SK-N-SH treated with all-trans-retinoic acid at 6 μM for 48 hours (cell line): Measurements from ENCODE around the gene ZMYND8.

ENCODE experiments used
- ATAC-seq: fragments of 200-7000 bp; cut with Tn5 transposase; 3 replicates; pipeline ENCODE4 v1.9.1; 2020; ENCODE audit warnings: mild to moderate bottlenecking, moderate library complexity
- ARNTL ChIP-seq: fragments of 450-650 bp; formaldehyde crosslinking; IDR thresholded peaks from 2 replicates; pipeline ENCODE4 v1.5.0; 2020; ENCODE audit warnings: low read depth, mild to moderate bottlenecking, moderate library complexity, borderline replicate concordance
- BACH2 ChIP-seq: fragments of 250-450 bp; sonication (Bioruptor Pico); IDR thresholded peaks from 2 replicates; pipeline ENCODE4 v1.9.0; 2021; ENCODE audit warnings: mild to moderate bottlenecking, borderline replicate concordance
- CSRNP3 ChIP-seq: fragments of 250-450 bp; sonication (Bioruptor Pico); IDR thresholded peaks from 2 replicates; pipeline ENCODE4 v1.5.1; 2021; ENCODE audit warnings: mild to moderate bottlenecking, moderate library complexity
- ESRRG ChIP-seq: fragments of 250-450 bp; sonication (Bioruptor Pico); IDR thresholded peaks from 2 replicates; pipeline ENCODE4 v1.6.1; 2021; ENCODE audit warnings: mild to moderate bottlenecking
- GLIS3 ChIP-seq: fragments of 250-450 bp; sonication (Bioruptor Pico); IDR thresholded peaks from 2 replicates; pipeline ENCODE4 v1.5.0; 2020; ENCODE audit warnings: mild to moderate bottlenecking, moderate library complexity
- ISL1 ChIP-seq: fragments of 250-450 bp; sonication (Bioruptor Pico); IDR thresholded peaks from 2 replicates; pipeline ENCODE4 v2.1.2; 2022; ENCODE audit warnings: mild to moderate bottlenecking, moderate library complexity
- OSR1 ChIP-seq: fragments of 250-450 bp; sonication (Bioruptor Pico); IDR thresholded peaks from 2 replicates; pipeline ENCODE4 v1.8.0; 2022; ENCODE audit warnings: moderate library complexity, mild to moderate bottlenecking, inconsistent platforms
- PATZ1 ChIP-seq: fragments of 250-450 bp; sonication (Bioruptor Pico); IDR thresholded peaks from 2 replicates; pipeline ENCODE4 v1.8.0; 2020; ENCODE audit warnings: mild to moderate bottlenecking, moderate library complexity, borderline replicate concordance
- POU6F1 ChIP-seq: fragments of 250-450 bp; sonication (Bioruptor Pico); IDR thresholded peaks from 2 replicates; pipeline ENCODE4 v1.8.0; 2021; ENCODE audit warnings: low read depth, mild to moderate bottlenecking, moderate library complexity, borderline replicate concordance
- PPARA ChIP-seq: fragments of 250-450 bp; sonication (Bioruptor Pico); IDR thresholded peaks from 2 replicates; pipeline ENCODE4 v1.5.0; 2020; ENCODE audit warnings: mild to moderate bottlenecking, borderline replicate concordance
- SNAI2 ChIP-seq: fragments of 250-450 bp; sonication (Bioruptor Pico); IDR thresholded peaks from 2 replicates; pipeline ENCODE4 v1.5.0; 2020; ENCODE audit warnings: mild to moderate bottlenecking, moderate library complexity
- TCF4 ChIP-seq: fragments of 250-450 bp; sonication (Bioruptor Pico); IDR thresholded peaks from 2 replicates; pipeline ENCODE4 v1.8.0; 2021; ENCODE audit warnings: mild to moderate bottlenecking, moderate library complexity, borderline replicate concordance
- TOX ChIP-seq: fragments of 250-450 bp; sonication (Bioruptor Pico); IDR thresholded peaks from 2 replicates; pipeline ENCODE4 v1.8.0; 2021; ENCODE audit warnings: mild to moderate bottlenecking, moderate library complexity, borderline replicate concordance
- TSHZ2 ChIP-seq: fragments of 250-450 bp; sonication (Bioruptor Pico); IDR thresholded peaks from 2 replicates; pipeline ENCODE4 v1.5.0; 2020; ENCODE audit warnings: mild to moderate bottlenecking, moderate library complexity
- ZC3H10 ChIP-seq: fragments of 250-450 bp; sonication (Bioruptor Pico); IDR thresholded peaks from 2 replicates; pipeline ENCODE4 v1.5.1; 2021; ENCODE audit warnings: mild to moderate bottlenecking, moderate library complexity
- ZFP3 ChIP-seq: fragments of 250-450 bp; sonication (Bioruptor Pico); IDR thresholded peaks from 2 replicates; pipeline ENCODE4 v1.5.0; 2020; ENCODE audit warnings: mild to moderate bottlenecking, moderate library complexity
- ZNF70 ChIP-seq: fragments of 450-650 bp; formaldehyde crosslinking; IDR thresholded peaks from 2 replicates; pipeline ENCODE4 v1.5.0; 2020; ENCODE audit warnings: mild to moderate bottlenecking, moderate library complexity
- ZNF8 ChIP-seq: fragments of 450-650 bp; formaldehyde crosslinking; IDR thresholded peaks from 2 replicates; pipeline ENCODE4 v1.5.0; 2020; ENCODE audit warnings: mild to moderate bottlenecking, moderate library complexity

Gene ZMYND8

GRCh38 chr20:47355489-47356219 is 845 bp downstream of the ZMYND8 start:
- ATAC-seq = no peak
- TF ChIP-seq ISL1 (CRISPR knock-in tag) = no peak

GRCh38 chr20:47354714-47355488 is 1.6 kb downstream of the ZMYND8 start:
- TF ChIP-seq TSHZ2 (CRISPR knock-in tag) (no peak), TCF4 (CRISPR knock-in tag) (no peak), ZNF8 (CRISPR knock-in tag) (no peak), OSR1 (no peak), BACH2 (CRISPR knock-in tag) (no peak), ISL1 (CRISPR knock-in tag) (no peak), GLIS3 (CRISPR knock-in tag) (no peak), PPARA (no peak), PATZ1 (no peak), TOX (CRISPR knock-in tag) (no peak), ZNF70 (no peak), ZC3H10 (CRISPR knock-in tag) (no peak), CSRNP3 (no peak), ESRRG (CRISPR knock-in tag) (no peak), ARNTL (CRISPR knock-in tag) (no peak), POU6F1 (CRISPR knock-in tag) (no peak)
- no peak for ATAC-seq

GRCh38 chr20:47354464-47354713 is 2.1 kb downstream of the ZMYND8 start:
- TF ChIP-seq GLIS3 (CRISPR knock-in tag) (no peak), TCF4 (CRISPR knock-in tag) (no peak), OSR1 (no peak), TOX (CRISPR knock-in tag) (no peak), SNAI2 (CRISPR knock-in tag) (no peak), ZFP3 (CRISPR knock-in tag) (no peak), TSHZ2 (CRISPR knock-in tag) (no peak), POU6F1 (CRISPR knock-in tag) (no peak)
- no peak for ATAC-seq
